ENCODE measurements around the gene SLC6A12. TPM values are rescaled to one million over a fixed set of nuclear protein-coding genes. Genes with fewer than 3 reads are reported as not detected.

The SLC6A12 gene
- total and polyA plus RNA-seq, 8 donors, result 0.37 to 8.4 (median 1.4) TPM

DNA sequence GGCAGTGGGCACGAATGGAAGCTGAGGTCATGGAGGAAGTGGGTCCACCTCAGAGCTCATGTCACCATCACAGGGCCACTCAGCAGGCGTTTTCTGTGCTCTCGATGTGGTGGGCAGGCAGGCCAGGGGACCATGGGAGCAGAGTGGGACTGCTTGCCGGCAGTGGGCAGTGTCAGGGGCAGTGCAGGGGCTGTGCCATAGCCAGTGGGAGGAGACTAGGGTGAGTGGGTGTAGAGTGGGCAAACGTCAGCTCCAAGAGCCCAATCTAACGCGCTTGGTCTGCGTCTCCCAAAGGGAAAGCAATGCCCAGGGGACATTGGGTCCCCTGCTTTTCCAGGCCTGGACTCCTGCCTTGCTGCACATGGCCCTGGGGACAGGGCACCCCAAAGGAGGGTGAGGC is 58.3 kb downstream of the SLC6A12 start:
- no peak for ATAC-seq
- Histone ChIP-seq H3K4me1 (no peaks in the 10 kb centered on the region), H3K36me3 (no peaks in the 10 kb centered on the region), H3K9me3 (no peaks in the 10 kb centered on the region), H3K27me3 (no peaks in the 10 kb centered on the region), H3K27ac (no peak overlapping the region), H3K4me3 (no peak overlapping the region)
- intact Hi-C loops (cut with DNase I), result no loop called here
- DNase-seq, result no peak
- TF ChIP-seq CTCF (IDR thresholded peaks at IDR 0.05), result no peak
- 72 to 80% methylated on average over 8 of the region's 8 CpGs for WGBS, 2 donors
- FAIRE-seq, result no peak

- no peaks in the 10 kb centered on the region for H3K9me3 ChIP-seq
- H3K4me1 ChIP-seq, result no peaks in the 10 kb centered on the region
- DNase-seq (peak in 1 of 6 donors; percentile 48), ATAC-seq (no peak), FAIRE-seq (no peak)
- no peak overlapping the region for H3K27ac ChIP-seq
- H3K27me3 ChIP-seq, result no peaks in the 10 kb centered on the region
- TF ChIP-seq CTCF (IDR thresholded peaks at IDR 0.05), result no peak
- intact Hi-C loops (cut with DNase I), result no loop called here
- WGBS, 2 donors, result 65 to 68% methylated on average over 9 of the region's 9 CpGs
- H3K36me3 ChIP-seq, result no peaks in the 10 kb centered on the region
- no peak overlapping the region for H3K4me3 ChIP-seq
These were observed 59.0 kb downstream of the SLC6A12 start for GRCh38 chr12:155006-155405.

DNA sequence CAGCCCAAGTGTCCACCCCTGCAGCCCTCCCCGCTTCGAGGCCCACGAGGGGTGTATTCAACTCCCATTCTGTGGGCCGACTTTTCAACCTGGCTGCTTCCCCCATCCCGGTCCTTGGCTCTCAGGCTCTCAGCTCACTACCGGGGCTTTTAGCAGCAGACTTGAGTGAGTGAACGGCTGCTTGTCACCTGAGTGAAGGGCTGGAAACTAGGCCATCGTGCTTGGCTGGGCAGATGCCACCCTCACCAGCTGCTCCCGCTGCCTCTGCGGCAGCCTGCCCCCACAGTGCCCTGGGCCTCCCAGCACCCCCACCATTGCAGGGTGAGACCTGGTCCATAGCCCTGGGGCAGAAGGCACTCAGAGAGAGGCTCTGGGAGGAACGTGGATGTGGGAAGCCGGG is 59.9 kb downstream of the SLC6A12 start:
- Histone ChIP-seq H3K36me3 (no peaks in the 10 kb centered on the region), H3K9me3 (no peaks in the 10 kb centered on the region), H3K27me3 (no peaks in the 10 kb centered on the region), H3K4me3 (no peak overlapping the region), H3K4me1 (no peaks in the 10 kb centered on the region), H3K27ac (no peak overlapping the region)
- no peak for FAIRE-seq
- WGBS, 2 donors, result 76 to 85% methylated on average over 12 of the region's 12 CpGs
- ATAC-seq, result peak in 3 of 4 donors; percentile 26 to 67 (median 52)
- DNase-seq, result peak in 1 of 6 donors; percentile 34
- TF ChIP-seq CTCF (IDR thresholded peaks at IDR 0.05), result no peak
- intact Hi-C loops (cut with DNase I), result no loop called here

DNA sequence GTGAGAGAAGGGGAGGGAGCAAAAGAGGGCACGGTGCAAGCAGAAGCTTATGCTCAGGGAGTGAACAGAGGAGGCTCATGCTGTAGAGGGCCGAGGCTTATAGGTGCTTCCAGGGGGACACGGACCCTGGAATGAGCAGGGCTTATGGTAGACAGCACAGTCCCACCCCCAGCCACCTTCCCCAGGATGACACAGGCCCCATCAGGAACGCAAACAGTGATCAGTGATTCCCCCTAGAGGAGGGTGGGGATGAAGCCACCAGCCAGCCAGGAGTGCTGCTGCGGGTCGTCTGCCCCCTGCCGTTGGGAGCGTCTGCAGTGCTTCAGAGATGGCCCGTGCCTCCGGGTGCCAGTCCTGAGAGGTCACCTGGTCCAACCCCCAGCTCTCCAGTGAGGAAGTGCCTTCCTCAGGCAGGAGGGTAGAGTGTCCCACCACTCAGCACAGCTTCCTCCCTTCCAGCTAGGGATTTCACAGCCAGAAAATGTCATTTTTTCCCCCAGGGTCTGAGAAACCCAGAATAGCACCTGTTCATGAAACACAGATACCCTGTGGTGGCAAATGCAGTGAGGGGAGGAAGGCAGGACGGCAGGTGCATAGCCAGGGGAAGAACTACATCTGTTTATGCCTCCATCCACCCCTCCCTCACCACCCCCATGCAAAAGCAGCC is 60.7 kb downstream of the SLC6A12 start:
- no peaks in the 10 kb centered on the region for H3K36me3 ChIP-seq
- ATAC-seq (peak; percentile 31 to 89 (median 87)), DNase-seq (peak in 5 of 6 donors; percentile 17 to 73 (median 34)), FAIRE-seq (no peak)
- WGBS, 2 donors, result 14 to 17% methylated on average over 11 of the region's 11 CpGs
- H3K9me3 ChIP-seq, result no peaks in the 10 kb centered on the region
- intact Hi-C loops (cut with DNase I), result no loop called here
- H3K27ac ChIP-seq, result no peak overlapping the region
- H3K4me3 ChIP-seq, result no peak overlapping the region
- no peaks in the 10 kb centered on the region for H3K4me1 ChIP-seq
- peak in 2 of 4 donors; percentile 16 to 18 for TF ChIP-seq CTCF (IDR thresholded peaks at IDR 0.05)
- no peaks in the 10 kb centered on the region for H3K27me3 ChIP-seq

GRCh38 chr12:152440-152839 is 61.5 kb downstream of the SLC6A12 start:
- Histone ChIP-seq H3K4me1 (no peaks in the 10 kb centered on the region), H3K9me3 (no peaks in the 10 kb centered on the region), H3K27me3 (no peaks in the 10 kb centered on the region), H3K27ac (no peak overlapping the region), H3K36me3 (no peaks in the 10 kb centered on the region), H3K4me3 (no peak overlapping the region)
- ATAC-seq, result peak in 1 of 4 donors; percentile 14
- no peak for DNase-seq
- FAIRE-seq, result no peak
- 36 to 51% methylated on average over 3 of the region's 3 CpGs for WGBS, 2 donors
- intact Hi-C loops (cut with DNase I), result no loop called here
- no peak for TF ChIP-seq CTCF (IDR thresholded peaks at IDR 0.05)

All from pancreas (tissue), 10 donors.